Keratinocyte (primary cell): Measurements from ENCODE around the gene ARHGAP18. TPM values are rescaled to one million over a fixed set of nuclear protein-coding genes. Genes with fewer than 3 reads are reported as not detected.

Experiments
- DNase-seq: peaks from one replicate; pipeline ENCODE4 v3.0.0-alpha.2; 2011; ENCODE audit warnings: low read depth, missing footprints, low spot score
- FAIRE-seq: peaks from 2 replicates; lab custom pipeline; 2011; peaks lifted over from hg19 to GRCh38; lab: Jason Lieb, UNC
- H2AFZ ChIP-seq: 2 replicates; pipeline ENCODE4 v1.6.0; 2012; ENCODE audit warnings: low read length, control low read depth, inconsistent platforms; ENCODE audit not compliant: control insufficient read depth
- H3K27ac ChIP-seq: 2 replicates; pipeline ENCODE4 v1.5.1; 2011; ENCODE audit warnings: low read length; ENCODE audit not compliant: control insufficient read depth, insufficient read depth
- H3K27me3 ChIP-seq: 3 replicates; pipeline ENCODE4 v1.6.0; 2011; ENCODE audit warnings: low read length; ENCODE audit not compliant: control insufficient read depth, insufficient read depth; ENCODE audit errors: extremely low read depth
- H3K36me3 ChIP-seq, 2 experiments: 2 replicates in 1 of 2; 3 replicates in 1 of 2; pipeline ENCODE4 v1.5.1; 2011; ENCODE audit warnings: low read length in 2 of 2, mild to moderate bottlenecking in 1 of 2; ENCODE audit not compliant: control insufficient read depth in 2 of 2, insufficient read depth in 2 of 2; ENCODE audit errors: extremely low read depth in 1 of 2
- H3K4me1 ChIP-seq: 3 replicates; pipeline ENCODE4 v1.5.1; 2011; ENCODE audit warnings: low read length; ENCODE audit not compliant: control insufficient read depth, insufficient read depth; ENCODE audit errors: extremely low read depth
- H3K4me2 ChIP-seq: 3 replicates; pipeline ENCODE4 v1.6.0; 2011; ENCODE audit warnings: low read depth, low read length; ENCODE audit not compliant: control insufficient read depth, insufficient read depth; ENCODE audit errors: extremely low read depth
- H3K4me3 ChIP-seq, 3 experiments: fragments of 200-600 bp in 1 of 3; sonication (generic) in 1 of 3; 2 replicates in 2 of 3; 3 replicates in 1 of 3; pipeline ENCODE4 v1.5.1; 2011 to 2016; ENCODE audit warnings: low read length in 3 of 3, mild to moderate bottlenecking in 3 of 3, control low read depth in 2 of 3, inconsistent platforms in 1 of 3, low read depth in 1 of 3, mixed read lengths in 1 of 3, mixed run types in 1 of 3, moderate library complexity in 1 of 3; ENCODE audit not compliant: control insufficient read depth in 2 of 3, insufficient read depth in 2 of 3; ENCODE audit errors: extremely low read depth in 1 of 3
- H3K79me2 ChIP-seq: 2 replicates; pipeline ENCODE4 v1.6.0; 2012; ENCODE audit warnings: low read length; ENCODE audit not compliant: control insufficient read depth, insufficient read depth
- H3K9ac ChIP-seq: 3 replicates; pipeline ENCODE4 v1.6.0; 2011; ENCODE audit warnings: low read length; ENCODE audit not compliant: control insufficient read depth, insufficient read depth; ENCODE audit errors: extremely low read depth
- H3K9me1 ChIP-seq: 3 replicates; pipeline ENCODE4 v1.6.0; 2011; ENCODE audit warnings: low read length; ENCODE audit not compliant: control insufficient read depth, insufficient read depth; ENCODE audit errors: extremely low read depth
- H3K9me3 ChIP-seq: 2 replicates; pipeline ENCODE4 v1.5.1; 2012; ENCODE audit warnings: low read depth, low read length; ENCODE audit not compliant: control insufficient read depth
- H4K20me1 ChIP-seq: 3 replicates; pipeline ENCODE4 v1.6.0; 2011; ENCODE audit warnings: low read length; ENCODE audit not compliant: control insufficient read depth, insufficient read depth; ENCODE audit errors: extremely low read depth
- CTCF ChIP-seq, 3 experiments: IDR thresholded peaks in 1 of 3; conservative IDR thresholded peaks in 1 of 3; optimal IDR thresholded peaks in 1 of 3; 2 replicates in 2 of 3; 3 replicates in 1 of 3; pipeline versions ENCODE3 to v1.5.1; 2011; ENCODE audit warnings: low read length in 3 of 3, mild to moderate bottlenecking in 3 of 3, moderate library complexity in 2 of 3, control low read depth in 1 of 3, inconsistent platforms in 1 of 3; ENCODE audit not compliant: insufficient read depth in 2 of 3; ENCODE audit errors: extremely low read depth in 1 of 3
- EZH2 ChIP-seq: IDR thresholded peaks from one replicate; pipeline ENCODE4 v1.6.1; 2012; ENCODE audit warnings: inconsistent platforms, mild to moderate bottlenecking, low read length, moderate library complexity
- dilution Hi-C: fragments of 300-500 bp; cut with MboI; formaldehyde crosslinking; loops from one replicate; pipeline ENCODE4 v1.7.0; 2020; ENCODE audit warnings: low sequenced_read_pairs; ENCODE audit not compliant: extremely low pct_ligation_motif_present
- polyA plus RNA-seq, 5 experiments: library from polyadenylated mRNA; depleted of rRNA in 3 of 5; stranded (reverse) in 3 of 5; stranded (forward) in 1 of 5; unstranded in 1 of 5; fragments of >200 nt; gene quantifications; 1 replicate in 1 of 5; 2 replicates in 3 of 5; 3 replicates in 1 of 5; pipeline versions ENCODE4 v1.2.1 to v1.2.3, GENCODE V29; 2011 to 2012; ENCODE audit warnings: missing spikeins in 2 of 5, low read depth in 1 of 5, low replicate concordance in 1 of 5

Gene ARHGAP18
- polyA plus RNA-seq, 1 donor (not counting 4 experiments of a cell fraction or from before 2014, with no cell fraction given) = 17.7 TPM

- Histone ChIP-seq H3K27me3 (no peaks in the 10 kb centered on the region), H3K4me2 (no peak overlapping the region), H3K9me3 (no peaks in the 10 kb centered on the region), H3K27ac (no peak overlapping the region), H3K79me2 (peaks cover 39% of the 10 kb centered on the region), H3K36me3 (no peaks in the 10 kb centered on the region), H3K4me3 (no peak overlapping the region), H3K9ac (no peak overlapping the region), H2AFZ (no peak overlapping the region), H3K9me1 (no peaks in the 10 kb centered on the region), H4K20me1 (no peaks in the 10 kb centered on the region), H3K4me1 (peaks cover 29% of the 10 kb centered on the region)
- TF ChIP-seq CTCF (optimal IDR thresholded peaks at IDR 0.05 in 1 of 3, IDR thresholded peaks at IDR 0.05 in 1 of 3, conservative IDR thresholded peaks at IDR 0.05 in 1 of 3; ENCODE audit: extremely low read depth in 1 of 3, insufficient read depth in 2 of 3, low read length in 3 of 3) (no peak), EZH2 (no peak)
- FAIRE-seq (no peak), DNase-seq (no peak)
- dilution Hi-C loops = no loop called here
Observed at GRCh38 chr6:129647044-129647443, 62.9 kb downstream of the ARHGAP18 start.

DNA sequence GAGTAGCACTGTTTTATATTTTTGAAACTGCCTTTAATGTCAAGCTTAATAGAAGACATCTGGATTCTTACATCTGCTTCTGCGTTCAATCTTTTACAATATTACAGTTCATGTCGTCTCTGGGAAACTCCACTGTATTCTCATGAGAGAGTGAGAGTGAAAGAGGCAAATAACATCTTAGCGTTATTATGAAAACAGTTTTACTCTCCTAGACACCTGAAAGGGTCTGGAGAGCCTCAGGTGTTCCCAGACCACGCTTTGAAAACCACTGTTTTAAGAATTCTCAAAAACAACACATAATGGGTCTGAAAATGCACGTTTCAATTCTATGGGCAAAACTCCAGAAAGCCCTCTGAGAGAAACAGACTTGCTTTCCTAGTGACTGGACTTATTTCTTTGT lies 63.3 kb downstream of the ARHGAP18 start:
- H3K9ac ChIP-seq = no peak overlapping the region
- no peak overlapping the region for H2AFZ ChIP-seq
- no peaks in the 10 kb centered on the region for H3K9me3 ChIP-seq
- H4K20me1 ChIP-seq = no peaks in the 10 kb centered on the region
- no peak overlapping the region for H3K4me2 ChIP-seq
- peaks cover 29% of the 10 kb centered on the region for H3K4me1 ChIP-seq
- no peaks in the 10 kb centered on the region for H3K9me1 ChIP-seq
- H3K36me3 ChIP-seq = no peaks in the 10 kb centered on the region
- no peak overlapping the region for H3K4me3 ChIP-seq
- FAIRE-seq = no peak
- no peak overlapping the region for H3K27ac ChIP-seq
- no peaks in the 10 kb centered on the region for H3K27me3 ChIP-seq
- TF ChIP-seq EZH2 (no peak), CTCF (optimal IDR thresholded peaks at IDR 0.05 in 1 of 3, IDR thresholded peaks at IDR 0.05 in 1 of 3, conservative IDR thresholded peaks at IDR 0.05 in 1 of 3; ENCODE audit: extremely low read depth in 1 of 3, insufficient read depth in 2 of 3, low read length in 3 of 3) (no peak)
- dilution Hi-C loops = no loop called here
- H3K79me2 ChIP-seq = peaks cover 35% of the 10 kb centered on the region
- DNase-seq = no peak
